Neuronal stem cell (in vitro differentiated cells): ENCODE results near the gene RPS16.
"Not testable (repeated sequence)": the region's sequence is repeated elsewhere in the genome, so short reads cannot be mapped to it uniquely, and the experiment has no call there.

Experiments used
- DNase-seq: peaks from one replicate; pipeline ENCODE4 v3.0.0-alpha.2; 2013; ENCODE audit warnings: low spot score
- H2AFZ ChIP-seq: one replicate; pipeline ENCODE4 v1.6.1; 2013; ENCODE audit warnings: mild to moderate bottlenecking, low read length, inconsistent platforms
- H2AK5ac ChIP-seq: 2 replicates; pipeline ENCODE4 v1.6.1; 2013; ENCODE audit warnings: low read depth, mild to moderate bottlenecking, inconsistent platforms, low read length, moderate library complexity, mixed read lengths
- H2BK120ac ChIP-seq: 2 replicates; pipeline ENCODE4 v1.6.1; 2013; ENCODE audit warnings: low read depth, mild to moderate bottlenecking, inconsistent platforms, low read length, moderate library complexity, mixed read lengths
- H2BK12ac ChIP-seq: one replicate; pipeline ENCODE4 v1.6.1; 2013; ENCODE audit warnings: low read length, inconsistent platforms
- H2BK15ac ChIP-seq: 2 replicates; pipeline ENCODE4 v1.6.1; 2013; ENCODE audit warnings: mild to moderate bottlenecking, low read length, inconsistent platforms, mixed read lengths
- H2BK5ac ChIP-seq: one replicate; pipeline ENCODE4 v1.6.1; 2013; ENCODE audit warnings: inconsistent platforms, mild to moderate bottlenecking, low read length, moderate library complexity
- H3K14ac ChIP-seq: one replicate; pipeline ENCODE4 v1.6.1; 2013; ENCODE audit warnings: low read length, inconsistent platforms
- H3K18ac ChIP-seq: 2 replicates; pipeline ENCODE4 v1.6.1; 2013; ENCODE audit warnings: low read length, inconsistent platforms
- H3K23ac ChIP-seq: 2 replicates; pipeline ENCODE4 v1.6.1; 2013; ENCODE audit warnings: low read depth, mild to moderate bottlenecking, mixed read lengths, low read length, inconsistent platforms; ENCODE audit not compliant: poor library complexity
- H3K27ac ChIP-seq: replicated peaks from 3 replicates; pipeline ENCODE4 v1.5.1; 2013; ENCODE audit warnings: low read length, inconsistent platforms
- H3K27me3 ChIP-seq, 3 experiments: 2 replicates each; pipeline ENCODE4 v1.6.1; 2013; ENCODE audit warnings: low read length in 3 of 3, mild to moderate bottlenecking in 2 of 3, inconsistent platforms in 1 of 3, low read depth in 1 of 3, mixed read lengths in 1 of 3, moderate library complexity in 1 of 3; ENCODE audit not compliant: control insufficient read depth in 3 of 3, insufficient read depth in 3 of 3
- H3K36me3 ChIP-seq, 2 donors: replicated peaks in 1 of 2; 2 replicates each; pipeline ENCODE4 v1.6.1; 2013; ENCODE audit warnings: low read length in 2 of 2; ENCODE audit not compliant: control insufficient read depth in 2 of 2, insufficient read depth in 2 of 2
- H3K4ac ChIP-seq: 2 replicates; pipeline ENCODE4 v1.6.1; 2013; ENCODE audit warnings: inconsistent platforms, mild to moderate bottlenecking, low read length, moderate library complexity
- H3K4me1 ChIP-seq, 2 donors: 1 replicate in 1 of 2; 2 replicates in 1 of 2; pipeline ENCODE4 v1.6.1; 2013; ENCODE audit warnings: low read length in 2 of 2, low read depth in 1 of 2; ENCODE audit not compliant: control insufficient read depth in 2 of 2, insufficient read depth in 1 of 2
- H3K4me2 ChIP-seq: one replicate; pipeline ENCODE4 v1.6.1; 2013; ENCODE audit warnings: mild to moderate bottlenecking, low read length, inconsistent platforms; ENCODE audit not compliant: insufficient read depth, poor library complexity, severe bottlenecking
- H3K4me3 ChIP-seq, 2 donors: 2 replicates each; pipeline ENCODE4 v1.5.1; 2013; ENCODE audit warnings: low read length in 2 of 2, mild to moderate bottlenecking in 2 of 2, inconsistent platforms in 1 of 2, moderate library complexity in 1 of 2
- H3K79me1 ChIP-seq: one replicate; pipeline ENCODE4 v1.6.1; 2013; ENCODE audit warnings: low read depth, mild to moderate bottlenecking, inconsistent platforms, low read length, moderate library complexity
- H3K9ac ChIP-seq: one replicate; pipeline ENCODE4 v1.6.1; 2013; ENCODE audit warnings: mild to moderate bottlenecking, low read depth, low read length, inconsistent platforms; ENCODE audit not compliant: poor library complexity
- H3K9me3 ChIP-seq, 2 donors: replicated peaks in 1 of 2; 2 replicates each; pipeline versions ENCODE3 to v1.6.1; 2013; ENCODE audit warnings: low read length in 2 of 2, mild to moderate bottlenecking in 2 of 2, inconsistent platforms in 1 of 2, low read depth in 1 of 2, mixed read lengths in 1 of 2, moderate library complexity in 1 of 2; ENCODE audit not compliant: control insufficient read depth in 2 of 2, insufficient read depth in 1 of 2
- H4K8ac ChIP-seq: one replicate; pipeline ENCODE4 v1.6.1; 2013; ENCODE audit warnings: low read depth, mild to moderate bottlenecking, inconsistent platforms, low read length, moderate library complexity
- H4K91ac ChIP-seq: one replicate; pipeline ENCODE4 v1.6.1; 2013; ENCODE audit warnings: low read length, low read depth, mild to moderate bottlenecking, inconsistent platforms; ENCODE audit not compliant: poor library complexity
- WGBS, 2 donors: extraction: QIAGEN DNeasy Blood & Tissue Kit; methylation state at CpG; one replicate each; pipeline ENCODE4 v1.1.7; 2013; ENCODE audit warnings: missing lambda C conversion rate in 2 of 2, mixed read lengths in 1 of 2; ENCODE audit not compliant: insufficient read length in 2 of 2, insufficient replicate concordance in 1 of 2; ENCODE audit errors: extremely low coverage in 2 of 2; 5-methylcytosine and 5-hydroxymethylcytosine counted together

Gene RPS16

GRCh38 chr19:39480337-39481228, 44.8 kb upstream of the RPS16 start, which contains the start of gene TIMM50:
TIMM50 (plus strand) TSS chr19:39480838; CDS start chr19:39480854, 16 bp downstream.
- H2BK120ac ChIP-seq = no peak within 1 kb of the TSS
- peak within 1 kb of the TSS; percentile 96 for H3K9ac ChIP-seq
- H4K8ac ChIP-seq = no peak within 1 kb of the TSS
- peaks cover 19 to 43% of the 10 kb centered on the region in 2 donors for H3K36me3 ChIP-seq
- no peak within 1 kb of the TSS for H2BK12ac ChIP-seq
- H2AFZ ChIP-seq = peak within 1 kb of the TSS; percentile 96
- peak within 1 kb of the TSS; percentile 97 to 100 for H3K4me3 ChIP-seq
- peaks cover 10 to 12% of the 10 kb centered on the region in 2 donors for H3K4me1 ChIP-seq
- H3K9me3 ChIP-seq = no peaks in the 10 kb centered on the region
- peak; percentile 95 for DNase-seq
- peak within 1 kb of the TSS; percentile 75 for H3K4me2 ChIP-seq
- no CpG with 5 or more reads among the region's 62 CpGs for WGBS, 2 donors
- peak within 1 kb of the TSS; percentile 43 for H4K91ac ChIP-seq
- peak within 1 kb of the TSS; percentile 65 for H3K23ac ChIP-seq
- H3K18ac ChIP-seq = peak within 1 kb of the TSS; percentile 95
- H3K27me3 ChIP-seq = no peaks in the 10 kb centered on the region
- peak within 1 kb of the TSS; percentile 75 for H2BK15ac ChIP-seq
- peak within 1 kb of the TSS; percentile 87 for H2BK5ac ChIP-seq
- H3K14ac ChIP-seq = peak within 1 kb of the TSS; percentile 94
- H3K79me1 ChIP-seq = peaks cover 11% of the 10 kb centered on the region
- peak within 1 kb of the TSS; percentile 90 for H2AK5ac ChIP-seq
- peak within 1 kb of the TSS; percentile 90 for H3K4ac ChIP-seq
- no peak within 1 kb of the TSS for H3K27ac ChIP-seq

- H3K18ac ChIP-seq = no peak overlapping the region
- no peak overlapping the region for H2AK5ac ChIP-seq
- no CpG with 5 or more reads among the region's 10 CpGs for WGBS, 2 donors
- H3K36me3 ChIP-seq = peaks cover 23 to 43% of the 10 kb centered on the region in 2 donors
- no peak overlapping the region for H3K23ac ChIP-seq
- no peak overlapping the region for H4K91ac ChIP-seq
- H3K27me3 ChIP-seq = no peaks in the 10 kb centered on the region
- DNase-seq = no peak
- no peak overlapping the region for H2BK120ac ChIP-seq
- H2BK12ac ChIP-seq = no peak overlapping the region
- H2BK5ac ChIP-seq = no peak overlapping the region
- peak overlapping the region; percentile 96 for H2AFZ ChIP-seq
- H4K8ac ChIP-seq = no peak overlapping the region
- H3K9ac ChIP-seq = no peak overlapping the region
- peak overlapping the region in 1 of 2 donors; percentile 100 for H3K4me3 ChIP-seq
- H3K4me1 ChIP-seq = peaks cover 10 to 12% of the 10 kb centered on the region in 2 donors
- H3K27ac ChIP-seq = no peak overlapping the region
- no peak overlapping the region for H3K14ac ChIP-seq
- peaks cover 10% of the 10 kb centered on the region for H3K79me1 ChIP-seq
- no peak overlapping the region for H2BK15ac ChIP-seq
- H3K4me2 ChIP-seq = no peak overlapping the region
- no peaks in the 10 kb centered on the region for H3K9me3 ChIP-seq
- H3K4ac ChIP-seq = no peak overlapping the region
These were observed 44.2 kb upstream of the RPS16 start for GRCh38 chr19:39479916-39480315.

- not testable (repeated sequence) for H2AK5ac ChIP-seq, H3K18ac ChIP-seq, H3K27me3 ChIP-seq, H2BK12ac ChIP-seq, H4K91ac ChIP-seq, H3K4ac ChIP-seq, H3K79me1 ChIP-seq, H3K9ac ChIP-seq, H2BK120ac ChIP-seq, H2AFZ ChIP-seq, H3K14ac ChIP-seq, H3K4me2 ChIP-seq, H3K9me3 ChIP-seq, H2BK15ac ChIP-seq, H3K23ac ChIP-seq, H4K8ac ChIP-seq, H3K4me3 ChIP-seq, DNase-seq, H3K27ac ChIP-seq, H2BK5ac ChIP-seq
- peaks cover 10 to 12% of the 10 kb centered on the region in 2 donors for H3K4me1 ChIP-seq
- H3K36me3 ChIP-seq = peaks cover 27 to 44% of the 10 kb centered on the region in 2 donors
- no CpG with 5 or more reads among the region's 11 CpGs for WGBS, 2 donors
These were observed 43.6 kb upstream of the RPS16 start for GRCh38 chr19:39479319-39479801.

- Histone ChIP-seq H4K91ac (no peak overlapping the region), H2BK5ac (no peak overlapping the region), H3K18ac (no peak overlapping the region), H2AK5ac (no peak overlapping the region), H3K27ac (no peak overlapping the region), H3K27me3 (no peaks in the 10 kb centered on the region), H3K4me2 (no peak overlapping the region), H3K23ac (no peak overlapping the region), H2BK12ac (no peak overlapping the region), H3K4me3 (no peak overlapping the region), H2BK120ac (no peak overlapping the region), H3K4ac (no peak overlapping the region), H2AFZ (no peak overlapping the region), H3K36me3 (peaks cover 52 to 62% of the 10 kb centered on the region in 2 donors), H3K79me1 (peaks cover 4% of the 10 kb centered on the region), H3K4me1 (peaks cover 3% of the 10 kb centered on the region in 2 donors), H3K9ac (no peak overlapping the region), H4K8ac (no peak overlapping the region), H2BK15ac (no peak overlapping the region), H3K9me3 (peaks cover 0 to 3% of the 10 kb centered on the region in 2 donors), H3K14ac (no peak overlapping the region)
- no peak for DNase-seq
- no CpG with 5 or more reads among the region's 2 CpGs for WGBS, 2 donors
These were observed 40.0 kb upstream of the RPS16 start for GRCh38 chr19:39475748-39476147.
